Neural cell (in vitro differentiated cells): Measurements from ENCODE around the gene LRRC27. TPM values are rescaled to one million over a fixed set of nuclear protein-coding genes. Genes with fewer than 3 reads are reported as not detected.

Source experiments
- H2AFZ ChIP-seq: fragments of 200-600, 300-800 bp; sonication (generic), shearing (Covaris generic); 2 replicates; pipeline ENCODE4 v1.6.0; 2014; ENCODE audit warnings: low read depth, mild to moderate bottlenecking, antibody characterized with exemption, low read length, moderate library complexity
- H3F3A ChIP-seq: fragments of 200-600 bp; shearing (Covaris generic); 2 replicates; pipeline ENCODE4 v1.6.1; 2016; ENCODE audit warnings: mild to moderate bottlenecking, moderate library complexity, mixed read lengths, antibody characterized with exemption, low read length; ENCODE audit not compliant: insufficient read depth, poor library complexity, severe bottlenecking
- H3K27ac ChIP-seq: fragments of 200-600, 300-800 bp; sonication (generic), shearing (Covaris generic); 2 replicates; pipeline ENCODE4 v1.5.1; 2014; ENCODE audit warnings: mild to moderate bottlenecking, low read length, moderate library complexity
- H3K27me3 ChIP-seq: fragments of 300-800, 200-600 bp; sonication (generic), shearing (Covaris generic); 2 replicates; pipeline ENCODE4 v1.6.0; 2014; ENCODE audit warnings: mild to moderate bottlenecking, low read depth, low read length, moderate library complexity; ENCODE audit not compliant: insufficient read depth
- H3K36me3 ChIP-seq: fragments of 300-800, 200-600 bp; sonication (generic), shearing (Covaris generic); 2 replicates; pipeline ENCODE4 v1.5.1; 2014; ENCODE audit warnings: mild to moderate bottlenecking, antibody characterized with exemption, low read length, moderate library complexity; ENCODE audit not compliant: insufficient read depth
- H3K4me2 ChIP-seq: fragments of 300-800, 200-600 bp; sonication (generic), shearing (Covaris generic); 2 replicates; pipeline ENCODE4 v1.6.0; 2014; ENCODE audit warnings: mild to moderate bottlenecking, low read length
- H3K4me3 ChIP-seq: fragments of 300-800, 200-600 bp; sonication (generic), shearing (Covaris generic); 2 replicates; pipeline ENCODE4 v1.5.1; 2014; ENCODE audit warnings: mild to moderate bottlenecking, low read length, moderate library complexity
- H3K79me2 ChIP-seq: fragments of 200-600 bp; shearing (Covaris generic); replicated peaks from 2 replicates; pipeline ENCODE4 v1.6.0; 2014; ENCODE audit warnings: mild to moderate bottlenecking, low read length, moderate library complexity; ENCODE audit not compliant: insufficient read depth
- H3K9ac ChIP-seq: fragments of 300-800, 200-600 bp; sonication (generic), shearing (Covaris generic); 2 replicates; pipeline ENCODE4 v1.6.1; 2016; ENCODE audit warnings: mild to moderate bottlenecking, low read length, mixed read lengths
- H3K9me2 ChIP-seq: fragments of 200-600 bp; shearing (Covaris generic); 2 replicates; pipeline ENCODE4 v1.6.1; 2016; ENCODE audit warnings: mild to moderate bottlenecking, low read length, mixed read lengths; ENCODE audit not compliant: insufficient read depth
- H3K9me3 ChIP-seq: fragments of 200-600, 300-800 bp; sonication (generic), shearing (Covaris generic); 2 replicates; pipeline ENCODE4 v1.6.1; 2016; ENCODE audit warnings: mild to moderate bottlenecking, mixed run types, low read length, moderate library complexity, mixed read lengths
- H4K20me1 ChIP-seq: fragments of 200-600 bp; shearing (Covaris generic); 2 replicates; pipeline ENCODE4 v1.6.1; 2016; ENCODE audit warnings: mild to moderate bottlenecking, mixed run types; ENCODE audit not compliant: insufficient read depth
- CTCF ChIP-seq: fragments of 450-650 bp; IDR thresholded peaks from 2 replicates; pipeline ENCODE4 v1.5.1; 2014; ENCODE audit warnings: antibody characterized with exemption, mild to moderate bottlenecking, moderate library complexity; ENCODE audit not compliant: poor library complexity, severe bottlenecking
- EP300 ChIP-seq: fragments of 450-650 bp; conservative IDR thresholded peaks from 2 replicates; pipeline ENCODE4 v1.6.1; 2014; ENCODE audit warnings: antibody characterized with exemption, mild to moderate bottlenecking, moderate library complexity; ENCODE audit not compliant: poor library complexity, severe bottlenecking
- EZH2 ChIP-seq: fragments of 200-600, 300-800 bp; shearing (Covaris generic), sonication (generic); IDR thresholded peaks from 2 replicates; pipeline ENCODE4 v1.6.1; 2014; ENCODE audit warnings: antibody characterized with exemption, low read length, borderline replicate concordance, mild to moderate bottlenecking; ENCODE audit not compliant: insufficient read depth, poor library complexity, severe bottlenecking
- MXI1 ChIP-seq: fragments of 450-650 bp; conservative IDR thresholded peaks from 2 replicates; pipeline ENCODE4 v1.6.1; 2014; ENCODE audit warnings: antibody characterized with exemption, mild to moderate bottlenecking; ENCODE audit not compliant: poor library complexity, severe bottlenecking
- POLR2AphosphoS5 ChIP-seq: IDR thresholded peaks from 2 replicates; pipeline ENCODE4 v1.6.1; 2012
- RAD21 ChIP-seq: fragments of 450-650 bp; conservative IDR thresholded peaks from 2 replicates; pipeline ENCODE4 v1.6.1; 2014; ENCODE audit warnings: antibody characterized with exemption, mild to moderate bottlenecking, moderate library complexity
- REST ChIP-seq: IDR thresholded peaks from 2 replicates; pipeline ENCODE4 v1.6.1; 2012; ENCODE audit warnings: borderline replicate concordance
- SMC3 ChIP-seq: fragments of 450-650 bp; conservative IDR thresholded peaks from 2 replicates; pipeline ENCODE4 v1.6.1; 2014; ENCODE audit warnings: antibody characterized with exemption, mild to moderate bottlenecking, moderate library complexity; ENCODE audit not compliant: poor library complexity
- TAF1 ChIP-seq: IDR thresholded peaks from 2 replicates; pipeline ENCODE4 v1.6.1; 2012; ENCODE audit warnings: low read depth
- polyA plus RNA-seq: library from polyadenylated mRNA; depleted of rRNA; stranded (reverse); fragments of >200 nt; gene quantifications from 2 replicates; pipeline ENCODE4 v1.2.3, GENCODE V29; 2014

LRRC27 gene
- polyA plus RNA-seq, 1 donor from 2014 or later, result 26.7 TPM

GRCh38 chr10:132390921-132391675, 59.1 kb downstream of the LRRC27 start:
- no peaks in the 10 kb centered on the region for H3K36me3 ChIP-seq
- H3K9me3 ChIP-seq, result no peaks in the 10 kb centered on the region
- no peak overlapping the region for H3K27ac ChIP-seq
- no peaks in the 10 kb centered on the region for H3K27me3 ChIP-seq
- H3F3A ChIP-seq, result no peaks in the 10 kb centered on the region
- TF ChIP-seq EP300 (no peak), RAD21 (no peak), POLR2AphosphoS5 (no peak), TAF1 (no peak), CTCF (no peak), REST (no peak), MXI1 (no peak), EZH2 (no peak), SMC3 (no peak)
- no peak overlapping the region for H3K4me3 ChIP-seq
- no peak overlapping the region for H3K4me2 ChIP-seq
- H3K79me2 ChIP-seq, result no peaks in the 10 kb centered on the region
- no peak overlapping the region for H2AFZ ChIP-seq
- no peaks in the 10 kb centered on the region for H3K9me2 ChIP-seq
- no peaks in the 10 kb centered on the region for H4K20me1 ChIP-seq
- no peak overlapping the region for H3K9ac ChIP-seq

- no peak overlapping the region for H3K9ac ChIP-seq
- no peak overlapping the region for H3K4me3 ChIP-seq
Observed at GRCh38 chr10:132391676-132392020, 59.7 kb downstream of the LRRC27 start.

More at GRCh38 chr10:132391676-132392020, 59.7 kb downstream of the LRRC27 start:
- no peak overlapping the region for H2AFZ ChIP-seq
- H3K9me3 ChIP-seq, result no peaks in the 10 kb centered on the region
- no peaks in the 10 kb centered on the region for H3F3A ChIP-seq
- no peak overlapping the region for H3K4me2 ChIP-seq
- H4K20me1 ChIP-seq, result no peaks in the 10 kb centered on the region
- TF ChIP-seq EZH2 (no peak), RAD21 (no peak), SMC3 (no peak), TAF1 (no peak), MXI1 (no peak), EP300 (no peak), REST (no peak), CTCF (no peak), POLR2AphosphoS5 (no peak)
- no peaks in the 10 kb centered on the region for H3K36me3 ChIP-seq
- H3K79me2 ChIP-seq, result no peaks in the 10 kb centered on the region
- no peaks in the 10 kb centered on the region for H3K27me3 ChIP-seq
- no peaks in the 10 kb centered on the region for H3K9me2 ChIP-seq
- no peak overlapping the region for H3K27ac ChIP-seq
